ENCODE data around the gene ACAN.

Gene ACAN

DNA sequence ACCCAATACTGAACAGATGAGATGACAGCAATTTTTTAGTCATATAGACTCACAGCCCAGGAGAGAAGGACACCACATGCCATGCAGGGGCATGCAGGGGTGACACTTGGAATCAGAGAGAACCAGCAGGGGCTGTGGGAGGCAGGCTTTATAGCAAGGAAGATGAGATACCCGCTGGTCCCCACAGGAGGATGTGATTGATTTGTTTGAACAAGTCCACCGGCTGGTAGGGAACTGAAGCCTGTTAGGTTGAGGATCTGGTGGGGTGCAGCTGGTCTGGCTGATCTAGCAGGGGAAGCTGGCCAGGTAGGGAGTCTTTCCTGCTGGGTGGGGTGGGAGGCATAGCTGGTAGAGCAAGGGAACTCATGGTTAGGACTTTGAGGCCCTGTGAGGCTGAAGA lies 18.0 kb upstream of the ACAN start:
- Histone ChIP-seq H3K36me3 (ENCODE audit: control insufficient read depth, insufficient read depth, low read length, severe bottlenecking) (no peaks in the 10 kb centered on the region), H3K4me1 (ENCODE audit: control insufficient read depth, insufficient read depth, low read length) (peaks cover 4% of the 10 kb centered on the region), H3K9ac (ENCODE audit: low read length) (no peak overlapping the region), H3K4me3 (ENCODE audit: low read length) (no peak overlapping the region), H3K9me3 (ENCODE audit: control insufficient read depth, low read length) (no peaks in the 10 kb centered on the region), H3K27me3 (replicated peaks; ENCODE audit: control insufficient read depth, insufficient read depth, low read length) (peaks cover 14% of the 10 kb centered on the region)
- DNase-seq (ENCODE audit: low read depth), result no peak

GRCh38 chr15:88788036-88788435 lies 15.2 kb upstream of the ACAN start:
- DNase-seq (ENCODE audit: low read depth), result no peak
- H3K9me3 ChIP-seq (ENCODE audit: control insufficient read depth, low read length), result no peaks in the 10 kb centered on the region
- peaks cover 4% of the 10 kb centered on the region for H3K4me1 ChIP-seq (ENCODE audit: control insufficient read depth, insufficient read depth, low read length)
- no peak overlapping the region for H3K4me3 ChIP-seq (ENCODE audit: low read length)
- H3K36me3 ChIP-seq (ENCODE audit: control insufficient read depth, insufficient read depth, low read length, severe bottlenecking), result no peaks in the 10 kb centered on the region
- H3K27me3 ChIP-seq (replicated peaks; ENCODE audit: control insufficient read depth, insufficient read depth, low read length), result peaks cover 25% of the 10 kb centered on the region
- H3K9ac ChIP-seq (ENCODE audit: low read length), result no peak overlapping the region

GRCh38 chr15:88788816-88789215 lies 14.4 kb upstream of the ACAN start:
- Histone ChIP-seq H3K36me3 (ENCODE audit: control insufficient read depth, insufficient read depth, low read length, severe bottlenecking) (no peaks in the 10 kb centered on the region), H3K27me3 (replicated peaks; ENCODE audit: control insufficient read depth, insufficient read depth, low read length) (peaks cover 28% of the 10 kb centered on the region), H3K4me1 (ENCODE audit: control insufficient read depth, insufficient read depth, low read length) (peaks cover 4% of the 10 kb centered on the region), H3K9me3 (ENCODE audit: control insufficient read depth, low read length) (no peaks in the 10 kb centered on the region), H3K4me3 (ENCODE audit: low read length) (no peak overlapping the region), H3K9ac (ENCODE audit: low read length) (no peak overlapping the region)
- DNase-seq (ENCODE audit: low read depth), result peak; percentile 60

- Histone ChIP-seq H3K9me3 (ENCODE audit: control insufficient read depth, low read length) (no peaks in the 10 kb centered on the region), H3K27me3 (replicated peaks; ENCODE audit: control insufficient read depth, insufficient read depth, low read length) (peaks cover 41% of the 10 kb centered on the region), H3K4me1 (ENCODE audit: control insufficient read depth, insufficient read depth, low read length) (peaks cover 4% of the 10 kb centered on the region), H3K36me3 (ENCODE audit: control insufficient read depth, insufficient read depth, low read length, severe bottlenecking) (no peaks in the 10 kb centered on the region), H3K4me3 (ENCODE audit: low read length) (no peak overlapping the region), H3K9ac (ENCODE audit: low read length) (no peak overlapping the region)
- DNase-seq (ENCODE audit: low read depth), result no peak
These were observed 12.8 kb upstream of the ACAN start for GRCh38 chr15:88790486-88790885.

DNA sequence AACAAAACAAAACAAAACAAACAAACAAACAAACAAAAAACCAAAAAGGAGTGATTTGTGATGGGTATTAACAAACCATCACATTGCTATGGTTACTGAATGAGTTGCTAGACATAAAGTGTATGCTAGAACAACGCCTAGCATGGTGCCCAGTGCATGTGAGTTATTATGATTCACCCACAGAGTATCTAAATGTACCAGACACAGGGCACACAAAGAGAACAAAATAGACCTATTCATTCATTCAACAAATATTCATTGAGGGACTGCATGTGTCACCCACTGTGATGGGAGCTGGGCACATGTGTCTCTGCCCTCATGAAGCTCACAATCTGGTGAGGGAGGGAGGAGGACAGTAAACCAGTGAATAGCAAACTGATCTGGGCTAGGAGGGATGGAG lies 11.6 kb upstream of the ACAN start:
- no peaks in the 10 kb centered on the region for H3K9me3 ChIP-seq (ENCODE audit: control insufficient read depth, low read length)

DNA sequence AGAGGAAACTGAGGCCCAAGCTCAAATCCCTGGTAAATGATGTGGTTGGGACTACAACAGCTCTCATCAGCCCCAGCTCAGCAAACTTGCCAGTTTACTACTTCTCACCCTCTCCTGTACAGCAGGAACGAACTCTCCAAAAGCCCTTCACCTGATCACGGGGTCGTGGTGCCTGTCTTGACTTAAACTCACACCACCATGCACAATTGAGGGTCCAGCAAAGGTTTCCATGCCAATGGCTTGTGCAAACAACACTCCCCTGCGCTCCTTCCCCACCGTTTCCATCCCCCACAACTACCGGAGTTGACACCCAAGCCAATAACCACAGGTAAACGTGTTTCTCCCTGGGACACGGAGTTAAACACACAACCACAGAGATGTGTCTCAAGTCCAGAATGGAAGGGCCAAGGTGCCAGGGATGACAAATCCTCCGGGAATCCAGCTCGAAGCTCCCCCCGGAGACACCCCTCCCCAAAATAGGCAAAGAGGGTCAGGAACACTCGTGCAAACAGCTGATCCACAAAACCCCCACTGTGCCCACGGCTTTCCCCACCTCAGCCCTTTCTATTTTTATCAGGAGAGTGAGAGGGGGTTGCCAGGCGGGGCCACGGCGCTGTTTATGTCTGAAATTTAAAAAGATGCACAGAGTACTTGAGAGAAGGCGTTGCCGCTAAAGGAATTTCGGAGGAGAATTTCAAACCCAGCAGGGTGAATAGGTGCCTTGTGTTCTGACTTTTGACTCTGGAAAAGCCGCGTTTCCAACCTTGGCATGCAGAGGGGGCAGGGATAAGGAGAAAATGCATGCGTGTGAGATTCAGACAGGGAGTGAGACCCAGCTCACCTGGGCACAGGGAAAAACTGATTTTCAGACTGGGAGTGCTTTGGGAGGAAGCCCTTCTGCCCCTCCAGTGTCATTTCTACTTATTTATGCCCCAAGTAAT lies 10.6 kb upstream of the ACAN start:
- Histone ChIP-seq H3K27me3 (replicated peaks; ENCODE audit: control insufficient read depth, insufficient read depth, low read length) (peaks cover 42% of the 10 kb centered on the region), H3K36me3 (ENCODE audit: control insufficient read depth, insufficient read depth, low read length, severe bottlenecking) (no peaks in the 10 kb centered on the region), H3K9ac (ENCODE audit: low read length) (no peak overlapping the region), H3K9me3 (ENCODE audit: control insufficient read depth, low read length) (no peaks in the 10 kb centered on the region), H3K4me3 (ENCODE audit: low read length) (no peak overlapping the region), H3K4me1 (ENCODE audit: control insufficient read depth, insufficient read depth, low read length) (peaks cover 4% of the 10 kb centered on the region)
- DNase-seq (ENCODE audit: low read depth), result no peak

More for the DNA sequence above, 11.6 kb upstream of the ACAN start:
- peaks cover 42% of the 10 kb centered on the region for H3K27me3 ChIP-seq (replicated peaks; ENCODE audit: control insufficient read depth, insufficient read depth, low read length)
- H3K4me1 ChIP-seq (ENCODE audit: control insufficient read depth, insufficient read depth, low read length), result peaks cover 4% of the 10 kb centered on the region
- DNase-seq (ENCODE audit: low read depth), result peak; percentile 24
- H3K36me3 ChIP-seq (ENCODE audit: control insufficient read depth, insufficient read depth, low read length, severe bottlenecking), result no peaks in the 10 kb centered on the region
- H3K9ac ChIP-seq (ENCODE audit: low read length), result no peak overlapping the region
- H3K4me3 ChIP-seq (ENCODE audit: low read length), result no peak overlapping the region

DNA sequence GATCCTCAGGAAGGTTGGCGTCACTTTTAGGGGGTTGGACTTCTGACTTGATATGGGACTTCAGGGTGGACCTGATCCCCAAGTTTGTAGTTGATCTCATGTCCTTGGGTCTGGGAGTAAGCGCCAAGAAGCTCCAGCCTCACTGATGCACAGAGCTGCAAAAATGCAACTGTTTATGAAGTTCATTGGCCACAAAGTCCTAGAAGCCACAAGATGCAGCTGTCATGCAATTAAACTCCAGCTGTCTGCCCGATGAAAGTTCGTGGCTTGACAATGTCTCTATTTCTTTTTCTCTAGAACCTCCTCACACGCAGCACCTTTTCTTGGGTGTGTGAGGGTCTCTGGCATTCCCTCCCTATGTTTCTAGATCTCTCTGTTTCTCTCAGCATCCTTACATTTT lies 9.2 kb upstream of the ACAN start:
- H3K27me3 ChIP-seq (replicated peaks; ENCODE audit: control insufficient read depth, insufficient read depth, low read length), result peaks cover 42% of the 10 kb centered on the region
- peaks cover 4% of the 10 kb centered on the region for H3K4me1 ChIP-seq (ENCODE audit: control insufficient read depth, insufficient read depth, low read length)
- no peak overlapping the region for H3K4me3 ChIP-seq (ENCODE audit: low read length)
- H3K9ac ChIP-seq (ENCODE audit: low read length), result no peak overlapping the region
- H3K9me3 ChIP-seq (ENCODE audit: control insufficient read depth, low read length), result no peaks in the 10 kb centered on the region
- DNase-seq (ENCODE audit: low read depth), result no peak
- H3K36me3 ChIP-seq (ENCODE audit: control insufficient read depth, insufficient read depth, low read length, severe bottlenecking), result no peaks in the 10 kb centered on the region

DNA sequence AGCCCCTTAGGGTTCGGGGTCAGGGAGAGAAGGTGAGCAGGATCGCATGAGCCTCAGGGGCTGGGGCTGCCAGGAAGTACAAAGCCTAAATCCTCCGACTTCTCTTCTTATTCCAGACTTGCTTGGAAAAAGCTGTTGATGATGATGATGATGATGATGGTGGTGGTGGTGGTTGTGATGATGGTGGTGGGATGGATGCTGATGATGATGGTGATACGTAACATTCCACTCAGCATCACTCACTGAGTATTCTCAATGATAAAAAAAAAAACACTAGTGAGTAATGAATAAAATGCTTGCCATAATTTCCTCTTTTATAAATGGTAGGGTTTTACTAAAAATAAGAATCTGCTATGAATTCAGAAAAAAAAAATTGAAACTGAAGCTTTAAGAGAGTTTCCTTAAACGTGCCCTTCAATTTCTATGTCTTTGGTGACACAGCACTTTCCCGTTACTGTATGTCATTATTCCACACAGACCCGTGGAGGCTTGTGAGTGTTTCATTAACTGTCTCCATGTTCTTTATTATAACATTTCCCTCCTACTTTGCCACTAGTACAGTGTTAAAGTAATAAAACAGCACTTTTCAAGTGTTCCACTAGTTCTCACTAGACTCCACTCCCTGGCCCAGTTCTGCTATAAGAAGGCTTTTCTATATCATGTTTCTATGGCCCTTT lies 5.4 kb upstream of the ACAN start:
- no peak overlapping the region for H3K4me3 ChIP-seq (ENCODE audit: low read length)
- no peak for DNase-seq (ENCODE audit: low read depth)
- no peaks in the 10 kb centered on the region for H3K36me3 ChIP-seq (ENCODE audit: control insufficient read depth, insufficient read depth, low read length, severe bottlenecking)
- H3K9me3 ChIP-seq (ENCODE audit: control insufficient read depth, low read length), result no peaks in the 10 kb centered on the region
- H3K27me3 ChIP-seq (replicated peaks; ENCODE audit: control insufficient read depth, insufficient read depth, low read length), result peaks cover 45% of the 10 kb centered on the region
- H3K4me1 ChIP-seq (ENCODE audit: control insufficient read depth, insufficient read depth, low read length), result no peaks in the 10 kb centered on the region
- no peak overlapping the region for H3K9ac ChIP-seq (ENCODE audit: low read length)

- Histone ChIP-seq H3K9me3 (ENCODE audit: control insufficient read depth, low read length) (no peaks in the 10 kb centered on the region), H3K36me3 (ENCODE audit: control insufficient read depth, insufficient read depth, low read length, severe bottlenecking) (no peaks in the 10 kb centered on the region), H3K4me3 (ENCODE audit: low read length) (no peak overlapping the region), H3K4me1 (ENCODE audit: control insufficient read depth, insufficient read depth, low read length) (peaks cover 4% of the 10 kb centered on the region), H3K9ac (ENCODE audit: low read length) (no peak overlapping the region), H3K27me3 (replicated peaks; ENCODE audit: control insufficient read depth, insufficient read depth, low read length) (peaks cover 40% of the 10 kb centered on the region)
- DNase-seq (ENCODE audit: low read depth), result no peak
These were observed 3.9 kb upstream of the ACAN start for GRCh38 chr15:88799341-88799740.

DNA sequence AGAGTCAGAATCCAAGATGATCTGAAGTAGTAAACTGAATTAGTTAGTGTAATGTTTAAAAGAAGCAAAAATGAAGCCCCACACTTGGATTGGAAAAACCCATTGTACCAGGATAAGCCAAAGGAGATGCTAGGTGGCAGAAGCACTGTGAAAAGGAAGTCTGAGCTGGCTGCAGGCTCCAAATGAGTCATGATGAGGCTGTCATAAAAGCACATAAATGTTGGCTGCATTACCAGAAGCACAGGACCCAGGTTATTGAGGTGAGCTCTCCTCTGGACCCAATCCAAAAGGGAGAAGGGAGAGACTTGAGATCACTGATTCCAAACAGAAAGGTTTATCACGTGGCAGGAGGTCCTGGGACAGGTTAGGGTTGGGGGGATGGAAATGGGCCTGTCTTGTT lies 3.2 kb upstream of the ACAN start:
- Histone ChIP-seq H3K4me1 (ENCODE audit: control insufficient read depth, insufficient read depth, low read length) (peaks cover 4% of the 10 kb centered on the region), H3K4me3 (ENCODE audit: low read length) (no peak overlapping the region), H3K27me3 (replicated peaks; ENCODE audit: control insufficient read depth, insufficient read depth, low read length) (peaks cover 43% of the 10 kb centered on the region), H3K9ac (ENCODE audit: low read length) (no peak overlapping the region), H3K9me3 (ENCODE audit: control insufficient read depth, low read length) (no peaks in the 10 kb centered on the region), H3K36me3 (ENCODE audit: control insufficient read depth, insufficient read depth, low read length, severe bottlenecking) (no peaks in the 10 kb centered on the region)
- DNase-seq (ENCODE audit: low read depth), result peak; percentile 15

GRCh38 chr15:88800738-88801137 lies 2.5 kb upstream of the ACAN start:
- no peak for DNase-seq (ENCODE audit: low read depth)
- H3K9ac ChIP-seq (ENCODE audit: low read length), result no peak overlapping the region
- no peak overlapping the region for H3K4me3 ChIP-seq (ENCODE audit: low read length)
- no peaks in the 10 kb centered on the region for H3K9me3 ChIP-seq (ENCODE audit: control insufficient read depth, low read length)
- peaks cover 4% of the 10 kb centered on the region for H3K4me1 ChIP-seq (ENCODE audit: control insufficient read depth, insufficient read depth, low read length)
- no peaks in the 10 kb centered on the region for H3K36me3 ChIP-seq (ENCODE audit: control insufficient read depth, insufficient read depth, low read length, severe bottlenecking)
- H3K27me3 ChIP-seq (replicated peaks; ENCODE audit: control insufficient read depth, insufficient read depth, low read length), result peaks cover 41% of the 10 kb centered on the region
